Measurements from ENCODE around the gene FBXO40.

The FBXO40 gene

GRCh38 chr3:121624147-121624899 lies 31.1 kb downstream of the FBXO40 start:
- no peak for DNase-seq

- DNase-seq, result no peak
These were observed 33.3 kb downstream of the FBXO40 start for GRCh38 chr3:121626495-121626894.

- DNase-seq, result no peak
These were observed 34.0 kb downstream of the FBXO40 start for GRCh38 chr3:121627211-121627610.

- no peak for DNase-seq
These were observed 34.4 kb downstream of the FBXO40 start for GRCh38 chr3:121627622-121628021.

- DNase-seq, result no peak
These were observed 36.4 kb downstream of the FBXO40 start for GRCh38 chr3:121629601-121630000.

GRCh38 chr3:121630355-121630754 lies 37.2 kb downstream of the FBXO40 start:
- no peak for DNase-seq

GRCh38 chr3:121637922-121638321 lies 44.7 kb downstream of the FBXO40 start:
- no peak for DNase-seq

GRCh38 chr3:121641127-121641526 lies 47.9 kb downstream of the FBXO40 start:
- no peak for DNase-seq

GRCh38 chr3:121642601-121643314 lies 49.6 kb downstream of the FBXO40 start:
- DNase-seq, result no peak

GRCh38 chr3:121645054-121645453 lies 51.9 kb downstream of the FBXO40 start:
- DNase-seq, result no peak

- DNase-seq, result no peak
These were observed 55.2 kb downstream of the FBXO40 start for GRCh38 chr3:121648219-121648958.

- DNase-seq, result no peak
These were observed 56.5 kb downstream of the FBXO40 start for GRCh38 chr3:121649645-121650044.

GRCh38 chr3:121651684-121652083 lies 58.5 kb downstream of the FBXO40 start:
- peak in 2 of 4 experiments; percentile 13 to 52 for DNase-seq

- DNase-seq, result no peak
These were observed 61.6 kb downstream of the FBXO40 start for GRCh38 chr3:121654493-121655385.

- DNase-seq, result no peak
These were observed 65.7 kb downstream of the FBXO40 start for GRCh38 chr3:121658716-121659435.

GRCh38 chr3:121659586-121659985 lies 66.4 kb downstream of the FBXO40 start:
- DNase-seq, result peak in 3 of 4 experiments; percentile 36 to 60 (median 58)

- DNase-seq, result peak; percentile 83 to 91 (median 88)
These were observed 67.4 kb downstream of the FBXO40 start, which contains the start of gene HCLS1 for GRCh38 chr3:121660356-121661171. TSS of gene HCLS1 (minus strand) at chr3:121660903. CDS start at chr3:121658347, 2,556 bp downstream.

- peak in 2 of 4 experiments; percentile 7 to 14 for DNase-seq
These were observed 68.2 kb downstream of the FBXO40 start for GRCh38 chr3:121661376-121661775.

- DNase-seq, result no peak
These were observed 69.6 kb downstream of the FBXO40 start for GRCh38 chr3:121662742-121663141.

- DNase-seq, result no peak
These were observed 70.1 kb downstream of the FBXO40 start for GRCh38 chr3:121663171-121663847.

Data from suppressor macrophage (primary cell).